ENCODE measurements around the gene MORN4.

DNA sequence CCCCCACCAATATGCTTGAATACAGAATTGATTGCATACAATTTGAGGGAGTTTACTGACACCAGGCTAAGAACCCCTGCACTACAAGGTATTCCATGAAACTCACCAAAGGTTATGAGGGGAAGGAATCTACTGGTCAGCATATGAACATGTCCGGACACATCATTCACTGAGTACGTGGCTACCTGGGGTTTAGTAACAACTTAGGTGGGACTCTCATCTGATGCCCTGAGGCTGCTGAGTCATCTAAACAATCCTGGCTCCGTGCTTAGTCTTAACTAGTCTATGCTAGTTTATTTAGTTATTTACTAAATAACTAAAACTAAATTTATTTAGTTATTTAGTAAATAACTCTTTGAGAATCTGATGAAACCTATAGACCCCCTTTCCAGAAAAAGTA is 18.5 kb upstream of the MORN4 start:
- TF ChIP-seq CUX1 (CRISPR knock-in tag; IDR thresholded peaks at IDR 0.05) (no peak), E2F5 (CRISPR knock-in tag; IDR thresholded peaks at IDR 0.05) (no peak), CTCF (IDR thresholded peaks at IDR 0.05 in 2 of 3, conservative IDR thresholded peaks at IDR 0.05 in 1 of 3; ENCODE audit: insufficient read depth in 2 of 3, low read depth in 1 of 3, low read length in 3 of 3) (no peak), ARID3B (CRISPR knock-in tag; IDR thresholded peaks at IDR 0.05; ENCODE audit: borderline replicate concordance) (no peak), ZNF518B (CRISPR knock-in tag; IDR thresholded peaks at IDR 0.05) (no peak), TCF7 (IDR thresholded peaks at IDR 0.05; ENCODE audit: borderline replicate concordance) (no peak), NRF1 (conservative IDR thresholded peaks at IDR 0.05 in 1 of 2, IDR thresholded peaks at IDR 0.05 in 1 of 2) (no peak), SP1 (CRISPR knock-in tag; IDR thresholded peaks at IDR 0.05) (no peak), TAF7 (tag; IDR thresholded peaks at IDR 0.05) (no peak), EZH2 (IDR thresholded peaks at IDR 0.05; ENCODE audit: borderline replicate concordance, low read depth, low read length) (no peak), GATAD2B (IDR thresholded peaks at IDR 0.05; ENCODE audit: borderline replicate concordance) (no peak)
- TF ChIP-seq, protein P1, sequence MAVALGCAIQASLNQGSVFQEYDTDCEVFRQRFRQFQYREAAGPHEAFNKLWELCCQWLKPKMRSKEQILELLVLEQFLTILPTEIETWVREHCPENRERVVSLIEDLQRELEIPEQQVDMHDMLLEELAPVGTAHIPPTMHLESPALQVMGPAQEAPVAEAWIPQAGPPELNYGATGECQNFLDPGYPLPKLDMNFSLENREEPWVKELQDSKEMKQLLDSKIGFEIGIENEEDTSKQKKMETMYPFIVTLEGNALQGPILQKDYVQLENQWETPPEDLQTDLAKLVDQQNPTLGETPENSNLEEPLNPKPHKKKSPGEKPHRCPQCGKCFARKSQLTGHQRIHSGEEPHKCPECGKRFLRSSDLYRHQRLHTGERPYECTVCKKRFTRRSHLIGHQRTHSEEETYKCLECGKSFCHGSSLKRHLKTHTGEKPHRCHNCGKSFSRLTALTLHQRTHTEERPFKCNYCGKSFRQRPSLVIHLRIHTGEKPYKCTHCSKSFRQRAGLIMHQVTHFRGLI (CRISPR knock-in tag; IDR thresholded peaks at IDR 0.05): no peak
- TF ChIP-seq, protein P2, sequence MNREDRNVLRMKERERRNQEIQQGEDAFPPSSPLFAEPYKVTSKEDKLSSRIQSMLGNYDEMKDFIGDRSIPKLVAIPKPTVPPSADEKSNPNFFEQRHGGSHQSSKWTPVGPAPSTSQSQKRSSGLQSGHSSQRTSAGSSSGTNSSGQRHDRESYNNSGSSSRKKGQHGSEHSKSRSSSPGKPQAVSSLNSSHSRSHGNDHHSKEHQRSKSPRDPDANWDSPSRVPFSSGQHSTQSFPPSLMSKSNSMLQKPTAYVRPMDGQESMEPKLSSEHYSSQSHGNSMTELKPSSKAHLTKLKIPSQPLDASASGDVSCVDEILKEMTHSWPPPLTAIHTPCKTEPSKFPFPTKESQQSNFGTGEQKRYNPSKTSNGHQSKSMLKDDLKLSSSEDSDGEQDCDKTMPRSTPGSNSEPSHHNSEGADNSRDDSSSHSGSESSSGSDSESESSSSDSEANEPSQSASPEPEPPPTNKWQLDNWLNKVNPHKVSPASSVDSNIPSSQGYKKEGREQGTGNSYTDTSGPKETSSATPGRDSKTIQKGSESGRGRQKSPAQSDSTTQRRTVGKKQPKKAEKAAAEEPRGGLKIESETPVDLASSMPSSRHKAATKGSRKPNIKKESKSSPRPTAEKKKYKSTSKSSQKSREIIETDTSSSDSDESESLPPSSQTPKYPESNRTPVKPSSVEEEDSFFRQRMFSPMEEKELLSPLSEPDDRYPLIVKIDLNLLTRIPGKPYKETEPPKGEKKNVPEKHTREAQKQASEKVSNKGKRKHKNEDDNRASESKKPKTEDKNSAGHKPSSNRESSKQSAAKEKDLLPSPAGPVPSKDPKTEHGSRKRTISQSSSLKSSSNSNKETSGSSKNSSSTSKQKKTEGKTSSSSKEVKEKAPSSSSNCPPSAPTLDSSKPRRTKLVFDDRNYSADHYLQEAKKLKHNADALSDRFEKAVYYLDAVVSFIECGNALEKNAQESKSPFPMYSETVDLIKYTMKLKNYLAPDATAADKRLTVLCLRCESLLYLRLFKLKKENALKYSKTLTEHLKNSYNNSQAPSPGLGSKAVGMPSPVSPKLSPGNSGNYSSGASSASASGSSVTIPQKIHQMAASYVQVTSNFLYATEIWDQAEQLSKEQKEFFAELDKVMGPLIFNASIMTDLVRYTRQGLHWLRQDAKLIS (CRISPR knock-in tag; IDR thresholded peaks at IDR 0.05): no peak
